ENCODE measurements around the gene SPTAN1. TPM values are rescaled to one million over a fixed set of nuclear protein-coding genes. Genes with fewer than 3 reads are reported as not detected.

Gene SPTAN1
- total and polyA plus RNA-seq, 2 donors (not counting 3 experiments of a cell fraction or from before 2014, with no cell fraction given), result 408 to 502 TPM

DNA sequence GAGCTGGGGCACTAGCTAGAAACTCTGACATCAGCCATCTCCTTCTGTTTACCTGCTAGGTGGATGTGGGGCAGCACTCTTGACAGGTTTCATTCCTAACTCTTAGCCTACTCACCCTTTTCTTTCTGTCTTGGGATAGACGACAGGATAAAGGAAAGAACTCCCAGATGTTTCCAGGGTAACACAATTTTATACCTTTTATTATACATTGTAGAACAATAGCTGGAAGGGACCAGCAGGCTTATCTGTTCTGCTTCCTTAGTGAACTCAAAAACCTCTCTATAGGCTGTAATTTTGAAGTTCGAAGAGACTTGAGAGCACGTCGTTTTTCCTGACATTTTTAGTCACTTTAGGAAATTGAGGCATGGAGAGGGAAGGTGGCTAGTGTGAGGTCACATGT, 13.2 kb downstream of the SPTAN1 start:
- no TSS peak for BruUV-seq (replicated peaks)
- intact Hi-C loops (cut with micrococcal nuclease), result loop anchor here (2.0 kb wide), 2 partner anchors 15 to 127 kb away; no protein-coding TSS in a partner anchor
- H3K4me1 ChIP-seq (ENCODE audit: control insufficient read depth, extremely low read depth, insufficient read depth, low read length), result peaks cover 22% of the 10 kb centered on the region
- H2AFZ ChIP-seq (ENCODE audit: low read depth, low read length), result no peak overlapping the region
- H3K27ac ChIP-seq (ENCODE audit: insufficient read depth, low read depth, low read length), result peak overlapping the region; percentile 44
- dilution Hi-C loops (cut with MboI; ENCODE audit: extremely low pct_ligation_motif_present, low sequenced_read_pairs), result no loop called here
- peak overlapping the region; percentile 62 for H3K4me2 ChIP-seq (ENCODE audit: insufficient read depth, low read length)
- no peaks in the 10 kb centered on the region for H3K27me3 ChIP-seq (ENCODE audit: control insufficient read depth in 2 of 2, insufficient read depth in 2 of 2, low read length in 2 of 2)
- H3K9me1 ChIP-seq (replicated peaks; ENCODE audit: control insufficient read depth, extremely low read depth, insufficient read depth, low read length), result no peaks in the 10 kb centered on the region
- ChIA-PET CTCF (interaction anchor here (0.8 to 1.9 kb wide), 9 partner anchors 9 to 270 kb away, joined by 3 to 13 read pairs (median 4); no protein-coding TSS in a partner anchor), POLR2A (interaction anchor here (0.5 to 1.5 kb wide), 4 partner anchors 10 to 56 kb away, joined by 3 to 13 read pairs (median 6); partner anchors contain the start of gene SPTAN1)
- FAIRE-seq (peak; percentile 71), DNase-seq (ENCODE audit: low read depth, low spot score) (peak; percentile 83)
- peaks cover 64% of the 10 kb centered on the region for H3K79me2 ChIP-seq (ENCODE audit: control insufficient read depth, insufficient read depth, low read length)
- peak; percentile 30 for TF ChIP-seq POLR2A (IDR thresholded peaks at IDR 0.05; ENCODE audit: low read depth, low read length)
- TF ChIP-seq, protein P1, sequence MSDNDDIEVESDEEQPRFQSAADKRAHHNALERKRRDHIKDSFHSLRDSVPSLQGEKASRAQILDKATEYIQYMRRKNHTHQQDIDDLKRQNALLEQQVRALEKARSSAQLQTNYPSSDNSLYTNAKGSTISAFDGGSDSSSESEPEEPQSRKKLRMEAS (IDR thresholded peaks at IDR 0.05; ENCODE audit: insufficient read depth, insufficient read length), result peak; percentile 6
- TF ChIP-seq POLR2AphosphoS5 (IDR thresholded peaks at IDR 0.05; ENCODE audit: insufficient read depth, low read depth, low read length), result no peak
- no peak for TF ChIP-seq EZH2 (IDR thresholded peaks at IDR 0.05; ENCODE audit: borderline replicate concordance, low read depth, low read length, severe bottlenecking)
- TF ChIP-seq GATA2 (IDR thresholded peaks at IDR 0.05; ENCODE audit: insufficient read depth, insufficient read length, low read depth, low read length), result peak; percentile 16
- H3K9me3 ChIP-seq (replicated peaks; ENCODE audit: control insufficient read depth, insufficient read depth, low read length), result no peaks in the 10 kb centered on the region
- H3K9ac ChIP-seq (replicated peaks; ENCODE audit: extremely low read depth, insufficient read depth, low read length), result peak overlapping the region; percentile 14
- H3K36me3 ChIP-seq (ENCODE audit: control insufficient read depth in 2 of 2, extremely low read depth in 1 of 2, insufficient read depth in 2 of 2, low read length in 2 of 2), result peaks cover 18 to 22% of the 10 kb centered on the region in 2 experiments
- peak overlapping the region in 1 of 3 experiments; percentile 41 for H3K4me3 ChIP-seq (replicated peaks in 1 of 3; ENCODE audit: insufficient read depth in 1 of 3, low read depth in 1 of 3, low read length in 3 of 3)
- H4K20me1 ChIP-seq (replicated peaks; ENCODE audit: control insufficient read depth, extremely low read depth, insufficient read depth, low read length), result peaks cover 2% of the 10 kb centered on the region

GRCh38 chr9:128568470-128569078, 16.2 kb downstream of the SPTAN1 start:
- Histone ChIP-seq H4K20me1 (replicated peaks; ENCODE audit: control insufficient read depth, extremely low read depth, insufficient read depth, low read length) (peaks cover 2% of the 10 kb centered on the region), H3K4me3 (replicated peaks in 1 of 3; ENCODE audit: insufficient read depth in 1 of 3, low read depth in 1 of 3, low read length in 3 of 3) (no peak overlapping the region), H3K9ac (replicated peaks; ENCODE audit: extremely low read depth, insufficient read depth, low read length) (no peak overlapping the region), H3K27me3 (ENCODE audit: control insufficient read depth in 2 of 2, insufficient read depth in 2 of 2, low read length in 2 of 2) (no peaks in the 10 kb centered on the region), H3K9me3 (replicated peaks; ENCODE audit: control insufficient read depth, insufficient read depth, low read length) (no peaks in the 10 kb centered on the region), H3K27ac (ENCODE audit: insufficient read depth, low read depth, low read length) (no peak overlapping the region), H3K36me3 (ENCODE audit: control insufficient read depth in 2 of 2, extremely low read depth in 1 of 2, insufficient read depth in 2 of 2, low read length in 2 of 2) (peaks cover 18 to 23% of the 10 kb centered on the region in 2 experiments), H3K4me2 (ENCODE audit: insufficient read depth, low read length) (no peak overlapping the region), H2AFZ (ENCODE audit: low read depth, low read length) (no peak overlapping the region), H3K79me2 (ENCODE audit: control insufficient read depth, insufficient read depth, low read length) (peaks cover 65% of the 10 kb centered on the region), H3K9me1 (replicated peaks; ENCODE audit: control insufficient read depth, extremely low read depth, insufficient read depth, low read length) (no peaks in the 10 kb centered on the region), H3K4me1 (ENCODE audit: control insufficient read depth, extremely low read depth, insufficient read depth, low read length) (peaks cover 22% of the 10 kb centered on the region)
- intact Hi-C loops (cut with micrococcal nuclease), result no loop called here
- CTCF ChIA-PET, result interaction anchor here (1.2 kb wide), 1 partner anchor 13 kb away, joined by 3 read pairs; no protein-coding TSS in a partner anchor
- dilution Hi-C loops (cut with MboI; ENCODE audit: extremely low pct_ligation_motif_present, low sequenced_read_pairs), result no loop called here
- BruUV-seq (replicated peaks), result no TSS peak
- DNase-seq (ENCODE audit: low read depth, low spot score) (no peak), FAIRE-seq (no peak)
- TF ChIP-seq POLR2AphosphoS5 (IDR thresholded peaks at IDR 0.05; ENCODE audit: insufficient read depth, low read depth, low read length), result no peak
- no peak for TF ChIP-seq MYC (IDR thresholded peaks at IDR 0.05; ENCODE audit: low read depth, low read length)
- no peak for TF ChIP-seq CTCF (IDR thresholded peaks at IDR 0.05; ENCODE audit: extremely low read depth in 1 of 2, insufficient read depth in 1 of 2, low read depth in 1 of 2, low read length in 2 of 2)
- TF ChIP-seq JUN (IDR thresholded peaks at IDR 0.05; ENCODE audit: borderline replicate concordance, insufficient read depth, insufficient read length, low read depth), result no peak
- TF ChIP-seq EZH2 (IDR thresholded peaks at IDR 0.05; ENCODE audit: borderline replicate concordance, low read depth, low read length, severe bottlenecking), result no peak
- TF ChIP-seq FOS (IDR thresholded peaks at IDR 0.05; ENCODE audit: borderline replicate concordance, insufficient read depth, low read length), result no peak
- TF ChIP-seq, protein P1 (IDR thresholded peaks at IDR 0.05; ENCODE audit: insufficient read depth, insufficient read length), result no peak
- no peak for TF ChIP-seq POLR2A (IDR thresholded peaks at IDR 0.05; ENCODE audit: low read depth, low read length)
- no peak for TF ChIP-seq GATA2 (IDR thresholded peaks at IDR 0.05; ENCODE audit: insufficient read depth, insufficient read length, low read depth, low read length)
- POLR2A ChIA-PET, result no interaction called here

Data from endothelial cell of umbilical vein (primary cell).